Mesodermal cell (in vitro differentiated cells): ENCODE data around the gene F10.

Source experiments
- H3K27ac ChIP-seq: 2 replicates; pipeline ENCODE4 v1.7.0; 2013; ENCODE audit warnings: mild to moderate bottlenecking, low read depth, low read length, moderate library complexity; ENCODE audit not compliant: severe bottlenecking
- H3K36me3 ChIP-seq: 2 replicates; pipeline ENCODE4 v1.7.1; 2013; ENCODE audit warnings: mild to moderate bottlenecking, low read length, moderate library complexity; ENCODE audit not compliant: control insufficient read depth, insufficient read depth
- H3K4me1 ChIP-seq: one replicate; pipeline ENCODE4 v1.7.1; 2013; ENCODE audit warnings: mild to moderate bottlenecking, low read length; ENCODE audit not compliant: insufficient read depth, control insufficient read depth, poor library complexity, severe bottlenecking
- H3K4me3 ChIP-seq: 2 replicates; pipeline ENCODE4 v1.7.0; 2013; ENCODE audit warnings: low read length, control low read depth, mild to moderate bottlenecking; ENCODE audit not compliant: insufficient read depth, poor library complexity, severe bottlenecking; ENCODE audit errors: extremely low read depth
- H3K9me3 ChIP-seq: 2 replicates; pipeline ENCODE4 v1.7.1; 2013; ENCODE audit warnings: mild to moderate bottlenecking, low read length, moderate library complexity; ENCODE audit not compliant: control insufficient read depth
- WGBS, 2 experiments: methylation state at CpG; one replicate each; pipeline ENCODE4 v1.1.5; 2013; ENCODE audit warnings: missing lambda C conversion rate in 2 of 2; ENCODE audit not compliant: insufficient coverage in 2 of 2; 5-methylcytosine and 5-hydroxymethylcytosine counted together

Gene F10

GRCh38 chr13:113142876-113143275 lies 20.3 kb downstream of the F10 start:
- WGBS, 2 experiments, result 92 to 96% methylated on average over 6 of the region's 7 CpGs
- Histone ChIP-seq H3K4me3 (no peak overlapping the region), H3K27ac (no peak overlapping the region), H3K4me1 (no peaks in the 10 kb centered on the region), H3K36me3 (no peaks in the 10 kb centered on the region), H3K9me3 (no peaks in the 10 kb centered on the region)

- Histone ChIP-seq H3K9me3 (no peaks in the 10 kb centered on the region), H3K4me3 (no peak overlapping the region), H3K36me3 (no peaks in the 10 kb centered on the region), H3K4me1 (no peaks in the 10 kb centered on the region), H3K27ac (no peak overlapping the region)
- WGBS, 2 experiments, result 89 to 90% methylated on average over 39 of the region's 39 CpGs
These were observed 21.1 kb downstream of the F10 start for GRCh38 chr13:113143466-113144254.

- WGBS, 2 experiments, result 63 to 92% methylated on average over 1 to 7 of the region's 12 CpGs
- Histone ChIP-seq H3K4me1 (no peaks in the 10 kb centered on the region), H3K4me3 (no peak overlapping the region), H3K9me3 (no peaks in the 10 kb centered on the region), H3K27ac (no peak overlapping the region), H3K36me3 (no peaks in the 10 kb centered on the region)
These were observed 21.6 kb downstream of the F10 start for GRCh38 chr13:113144255-113144629.

- no peaks in the 10 kb centered on the region for H3K36me3 ChIP-seq
- H3K27ac ChIP-seq, result no peak overlapping the region
- no peaks in the 10 kb centered on the region for H3K9me3 ChIP-seq
- no peak overlapping the region for H3K4me3 ChIP-seq
- 96 to 100% methylated on average over 5 to 8 of the region's 12 CpGs for WGBS, 2 experiments
- H3K4me1 ChIP-seq, result no peaks in the 10 kb centered on the region
These were observed 22.9 kb downstream of the F10 start for GRCh38 chr13:113145496-113145895.

GRCh38 chr13:113145911-113146598 lies 23.5 kb downstream of the F10 start:
- H3K4me1 ChIP-seq, result no peaks in the 10 kb centered on the region
- no peaks in the 10 kb centered on the region for H3K9me3 ChIP-seq
- H3K4me3 ChIP-seq, result no peak overlapping the region
- H3K36me3 ChIP-seq, result no peaks in the 10 kb centered on the region
- 86 to 88% methylated on average over 8 to 10 of the region's 15 CpGs for WGBS, 2 experiments
- H3K27ac ChIP-seq, result no peak overlapping the region

GRCh38 chr13:113146750-113147149 lies 24.2 kb downstream of the F10 start:
- 80 to 92% methylated on average over 9 of the region's 9 CpGs for WGBS, 2 experiments
- Histone ChIP-seq H3K36me3 (no peaks in the 10 kb centered on the region), H3K27ac (no peak overlapping the region), H3K4me3 (no peak overlapping the region), H3K4me1 (no peaks in the 10 kb centered on the region), H3K9me3 (no peaks in the 10 kb centered on the region)

- Histone ChIP-seq H3K4me1 (no peaks in the 10 kb centered on the region), H3K9me3 (no peaks in the 10 kb centered on the region), H3K36me3 (no peaks in the 10 kb centered on the region), H3K27ac (no peak overlapping the region), H3K4me3 (no peak overlapping the region)
- 88 to 89% methylated on average over 5 to 7 of the region's 8 CpGs for WGBS, 2 experiments
These were observed 24.6 kb downstream of the F10 start for GRCh38 chr13:113147206-113147605.

GRCh38 chr13:113148407-113148806 lies 25.8 kb downstream of the F10 start:
- no peaks in the 10 kb centered on the region for H3K36me3 ChIP-seq
- H3K4me1 ChIP-seq, result no peaks in the 10 kb centered on the region
- no peak overlapping the region for H3K27ac ChIP-seq
- no peaks in the 10 kb centered on the region for H3K9me3 ChIP-seq
- 95 to 96% methylated on average over 11 to 12 of the region's 13 CpGs for WGBS, 2 experiments
- H3K4me3 ChIP-seq, result no peak overlapping the region

GRCh38 chr13:113148940-113149503 lies 26.4 kb downstream of the F10 start:
- no peaks in the 10 kb centered on the region for H3K36me3 ChIP-seq
- no peak overlapping the region for H3K27ac ChIP-seq
- H3K4me1 ChIP-seq, result no peaks in the 10 kb centered on the region
- no peaks in the 10 kb centered on the region for H3K9me3 ChIP-seq
- no peak overlapping the region for H3K4me3 ChIP-seq
- WGBS, 2 experiments, result 95 to 98% methylated on average over 38 of the region's 38 CpGs

- Histone ChIP-seq H3K9me3 (no peaks in the 10 kb centered on the region), H3K36me3 (no peaks in the 10 kb centered on the region), H3K4me3 (no peak overlapping the region), H3K4me1 (no peaks in the 10 kb centered on the region), H3K27ac (no peak overlapping the region)
- 92 to 94% methylated on average over 23 to 26 of the region's 26 CpGs for WGBS, 2 experiments
These were observed 27.3 kb downstream of the F10 start for GRCh38 chr13:113149711-113150549.
